ENCODE data around the gene C1orf159.
A peak's percentile ranks its signal among the peaks of the same experiment; 100 is the strongest.
"Not testable (repeated sequence)": the region's sequence is repeated elsewhere in the genome, so short reads cannot be mapped to it uniquely, and the experiment has no call there.

Gene C1orf159

GRCh38 chr1:1115786-1116700 lies at the start of gene C1orf159:
C1orf159 (minus strand) TSS chr1:1116089; CDS start chr1:1091543, 24,546 bp downstream.
- peak; percentile 98 to 99 for DNase-seq (ENCODE audit: low read depth in 2 of 2)

- no peak for DNase-seq (ENCODE audit: low read depth in 2 of 2)
Observed at GRCh38 chr1:1165485-1165884, 49.6 kb upstream of the C1orf159 start.

- no peak for DNase-seq (ENCODE audit: low read depth in 2 of 2)
Observed at GRCh38 chr1:1164701-1165451, 49.0 kb upstream of the C1orf159 start.

- no peak for DNase-seq (ENCODE audit: low read depth in 2 of 2)
Observed at GRCh38 chr1:1164361-1164700, 48.4 kb upstream of the C1orf159 start.

GRCh38 chr1:1163538-1164070 lies 47.7 kb upstream of the C1orf159 start:
- no peak for DNase-seq (ENCODE audit: low read depth in 2 of 2)

GRCh38 chr1:1162597-1163537 lies 47.0 kb upstream of the C1orf159 start:
- DNase-seq (ENCODE audit: low read depth in 2 of 2) = no peak

GRCh38 chr1:1161683-1162079 lies 45.8 kb upstream of the C1orf159 start:
- no peak for DNase-seq (ENCODE audit: low read depth in 2 of 2)

GRCh38 chr1:1161078-1161682 lies 45.3 kb upstream of the C1orf159 start:
- no peak for DNase-seq (ENCODE audit: low read depth in 2 of 2)

GRCh38 chr1:1160281-1160930 lies 44.5 kb upstream of the C1orf159 start:
- no peak for DNase-seq (ENCODE audit: low read depth in 2 of 2)

GRCh38 chr1:1157914-1158710 lies 42.2 kb upstream of the C1orf159 start:
- DNase-seq (ENCODE audit: low read depth in 2 of 2) = no peak

GRCh38 chr1:1157426-1157913 lies 41.6 kb upstream of the C1orf159 start:
- peak; percentile 52 to 54 for DNase-seq (ENCODE audit: low read depth in 2 of 2)

- DNase-seq (ENCODE audit: low read depth in 2 of 2) = no peak
Observed at GRCh38 chr1:1157033-1157365, 41.1 kb upstream of the C1orf159 start.

GRCh38 chr1:1156140-1157032 lies 40.5 kb upstream of the C1orf159 start:
- no peak for DNase-seq (ENCODE audit: low read depth in 2 of 2)

GRCh38 chr1:1155258-1155657 lies 39.4 kb upstream of the C1orf159 start:
- DNase-seq (ENCODE audit: low read depth in 2 of 2) = no peak

GRCh38 chr1:1153874-1154273 lies 38.0 kb upstream of the C1orf159 start:
- DNase-seq (ENCODE audit: low read depth in 2 of 2) = no peak

GRCh38 chr1:1153215-1153614 lies 37.3 kb upstream of the C1orf159 start:
- not testable (repeated sequence) for DNase-seq (ENCODE audit: low read depth in 2 of 2)

- not testable (repeated sequence) for DNase-seq (ENCODE audit: low read depth in 2 of 2)
Observed at GRCh38 chr1:1152431-1152830, 36.5 kb upstream of the C1orf159 start.

GRCh38 chr1:1151306-1151705 lies 35.4 kb upstream of the C1orf159 start:
- DNase-seq (ENCODE audit: low read depth in 2 of 2) = no peak

GRCh38 chr1:1150100-1150499 lies 34.2 kb upstream of the C1orf159 start:
- no peak for DNase-seq (ENCODE audit: low read depth in 2 of 2)

Measured in stimulated activated CD8-positive, alpha-beta memory T cell treated with anti-CD3 and anti-CD28 coated beads, Interleukin-15, amount 100 ng/mL, for 48 hours (primary cell).